ENCODE measurements around the gene PRAMEF5. TPM values are rescaled to one million over a fixed set of nuclear protein-coding genes. Genes with fewer than 3 reads are reported as not detected.
"Not testable (repeated sequence)": the region's sequence is repeated elsewhere in the genome, so short reads cannot be mapped to it uniquely, and the experiment has no call there.

Gene PRAMEF5
- total and polyA plus RNA-seq, 11 donors = not detected

GRCh38 chr1:13245841-13246553 is 8.0 kb upstream of the PRAMEF5 start:
- ATAC-seq; H3K27ac ChIP-seq; H3K9me3 ChIP-seq; H3K4me3 ChIP-seq; intact Hi-C loops (cut with DNase I); H3K4me1 ChIP-seq; H3K36me3 ChIP-seq: not testable (repeated sequence)
- H3K27me3 ChIP-seq = peaks cover 0 to 14% (median 4%) of the 10 kb centered on the region in 9 donors
- peak in 1 of 5 donors; percentile 62 for DNase-seq
- WGBS, 4 donors = 55 to 77% (median 67%) methylated on average over 5 of the region's 5 CpGs

DNA sequence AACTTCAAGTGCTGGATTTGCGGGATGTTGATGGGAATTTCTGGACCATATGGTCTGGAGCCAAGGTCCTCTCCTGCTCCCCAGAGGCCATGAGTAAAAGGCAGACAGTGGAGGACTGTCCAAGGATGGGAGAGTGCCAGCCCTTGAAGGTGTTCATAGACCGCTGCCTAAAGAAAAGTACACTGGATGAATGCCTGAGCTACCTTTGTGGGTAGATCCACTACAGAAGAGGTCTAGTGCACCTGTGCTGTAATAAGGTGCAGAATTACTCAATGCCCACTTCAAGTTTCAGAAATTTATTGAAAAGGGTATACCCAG is 7.5 kb upstream of the PRAMEF5 start:
- H3K36me3 ChIP-seq; H3K4me3 ChIP-seq; DNase-seq; H3K27ac ChIP-seq; H3K4me1 ChIP-seq; ATAC-seq; intact Hi-C loops (cut with DNase I); H3K9me3 ChIP-seq: not testable (repeated sequence)
- H3K27me3 ChIP-seq = peaks cover 0 to 13% (median 4%) of the 10 kb centered on the region in 9 donors
- WGBS, 4 donors = 62 to 82% (median 72%) methylated on average over 2 of the region's 2 CpGs

DNA sequence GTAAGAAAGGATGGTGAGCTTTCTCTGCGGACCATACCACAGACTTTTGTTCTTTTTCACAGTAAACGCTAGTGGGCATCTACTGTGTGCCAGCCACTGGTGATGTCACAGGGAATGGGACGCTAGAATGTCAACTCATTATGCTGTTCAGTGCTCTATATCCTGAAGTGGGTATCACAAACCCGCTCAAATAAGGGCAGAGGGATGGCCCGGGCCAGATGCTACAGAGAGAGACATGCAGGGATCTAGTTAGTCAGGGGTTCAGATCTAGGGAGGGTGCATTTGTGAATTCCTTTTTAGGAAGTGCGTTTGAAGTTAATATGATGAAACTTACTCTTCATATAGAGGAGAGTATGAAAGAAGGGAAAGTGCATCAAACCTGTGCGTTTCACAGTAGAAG is 6.9 kb upstream of the PRAMEF5 start:
- H3K9me3 ChIP-seq; H3K27ac ChIP-seq; ATAC-seq; H3K4me3 ChIP-seq; intact Hi-C loops (cut with DNase I); H3K36me3 ChIP-seq; H3K4me1 ChIP-seq; H3K27me3 ChIP-seq: not testable (repeated sequence)
- DNase-seq = peak in 1 of 5 donors; percentile 40
- 76 to 81% (median 78%) methylated on average over 6 to 7 of the region's 7 CpGs for WGBS, 4 donors

DNA sequence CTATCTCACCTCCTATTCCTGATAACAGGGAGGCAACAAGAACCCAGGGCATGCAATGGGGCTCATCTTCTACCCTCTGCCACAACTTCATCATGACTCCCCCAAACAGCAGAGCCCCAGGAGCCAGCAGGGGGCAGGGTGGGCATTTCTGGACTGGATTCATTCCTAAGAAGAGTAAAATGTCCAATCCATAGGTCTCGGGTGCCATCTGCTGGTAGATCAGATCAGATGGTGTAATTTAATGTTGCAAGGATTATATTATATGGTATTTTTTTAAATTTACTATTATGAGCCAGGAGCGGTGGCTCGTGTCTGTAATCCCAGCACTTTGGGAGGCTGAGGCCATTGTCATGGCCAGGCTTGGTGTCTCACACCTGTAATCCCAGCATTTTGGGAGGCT is 11.1 kb downstream of the PRAMEF5 start:
- ATAC-seq; DNase-seq; H3K9me3 ChIP-seq; H3K36me3 ChIP-seq; intact Hi-C loops (cut with DNase I); H3K4me3 ChIP-seq; H3K27me3 ChIP-seq; H3K27ac ChIP-seq; H3K4me1 ChIP-seq: not testable (repeated sequence)
- WGBS, 4 donors = 28 to 55% methylated on average over 2 of the region's 3 CpGs; no CpG with 5 or more reads in 2 of the 4 donors

GRCh38 chr1:13277016-13277415 is 23.0 kb downstream of the PRAMEF5 start:
- H3K27me3 ChIP-seq; H3K36me3 ChIP-seq; H3K4me1 ChIP-seq; intact Hi-C loops (cut with DNase I); H3K27ac ChIP-seq; ATAC-seq; H3K9me3 ChIP-seq; DNase-seq; H3K4me3 ChIP-seq: not testable (repeated sequence)
- 24 to 67% (median 57%) methylated on average over 1 to 5 of the region's 6 CpGs; no CpG with 5 or more reads in 1 of the 4 donors for WGBS, 4 donors

- H3K4me3 ChIP-seq; H3K27me3 ChIP-seq; H3K9me3 ChIP-seq; DNase-seq; intact Hi-C loops (cut with DNase I); H3K4me1 ChIP-seq; ATAC-seq; H3K27ac ChIP-seq; H3K36me3 ChIP-seq: not testable (repeated sequence)
- 62 to 84% (median 73%) methylated on average over 3 of the region's 3 CpGs for WGBS, 4 donors
Observed at GRCh38 chr1:13279617-13280016, 25.6 kb downstream of the PRAMEF5 start.

- H3K4me3 ChIP-seq; H3K36me3 ChIP-seq; intact Hi-C loops (cut with DNase I); H3K9me3 ChIP-seq; H3K27me3 ChIP-seq; H3K4me1 ChIP-seq; ATAC-seq; DNase-seq; H3K27ac ChIP-seq: not testable (repeated sequence)
- WGBS, 4 donors = no CpG with 5 or more reads among the region's 1 CpG
Observed at GRCh38 chr1:13285037-13285436, 31.0 kb downstream of the PRAMEF5 start, which contains the start of gene PRAMEF8. TSS of gene PRAMEF8 (minus strand) at chr1:13285137. CDS start at chr1:13284091, 1,046 bp downstream.

GRCh38 chr1:13289030-13289429 is 35.0 kb downstream of the PRAMEF5 start:
- 50 to 80% (median 73%) methylated on average over 1 to 2 of the region's 3 CpGs; no CpG with 5 or more reads in 1 of the 4 donors for WGBS, 4 donors
- ATAC-seq; H3K27ac ChIP-seq; H3K9me3 ChIP-seq; DNase-seq; H3K36me3 ChIP-seq; H3K4me3 ChIP-seq; H3K27me3 ChIP-seq; H3K4me1 ChIP-seq; intact Hi-C loops (cut with DNase I): not testable (repeated sequence)

GRCh38 chr1:13297216-13297931 is 43.4 kb downstream of the PRAMEF5 start:
- H3K9me3 ChIP-seq; H3K4me3 ChIP-seq; H3K4me1 ChIP-seq; H3K27me3 ChIP-seq; H3K27ac ChIP-seq; ATAC-seq; intact Hi-C loops (cut with DNase I); H3K36me3 ChIP-seq; DNase-seq: not testable (repeated sequence)
- WGBS, 4 donors = 76 to 85% (median 81%) methylated on average over 2 of the region's 5 CpGs

GRCh38 chr1:13298699-13299098 is 44.7 kb downstream of the PRAMEF5 start:
- ATAC-seq; H3K9me3 ChIP-seq; H3K4me3 ChIP-seq; H3K27ac ChIP-seq; H3K27me3 ChIP-seq; DNase-seq; H3K36me3 ChIP-seq; H3K4me1 ChIP-seq; intact Hi-C loops (cut with DNase I): not testable (repeated sequence)
- WGBS, 4 donors = 90 to 100% (median 94%) methylated on average over 3 to 12 of the region's 27 CpGs

GRCh38 chr1:13302197-13302596 is 48.2 kb downstream of the PRAMEF5 start:
- H3K27me3 ChIP-seq; H3K4me3 ChIP-seq; intact Hi-C loops (cut with DNase I); H3K27ac ChIP-seq; H3K9me3 ChIP-seq; H3K36me3 ChIP-seq; DNase-seq; ATAC-seq; H3K4me1 ChIP-seq: not testable (repeated sequence)
